ENCODE results near the gene PGM2L1. TPM values are rescaled to one million over a fixed set of nuclear protein-coding genes. Genes with fewer than 3 reads are reported as not detected.

PGM2L1 gene
- total RNA-seq, 4 donors from 2014 or later, result 1.0 to 1.8 (median 1.2) TPM

GRCh38 chr11:74322667-74323066 is 75.6 kb downstream of the PGM2L1 start:
- H3K4me3 ChIP-seq (ENCODE audit: low read depth, poor library complexity, severe bottlenecking), result no peak overlapping the region
- no peak for TF ChIP-seq POLR2A (IDR thresholded peaks at IDR 0.05)
- TF ChIP-seq CTCF (IDR thresholded peaks at IDR 0.05), result no peak
- intact Hi-C loops (cut with DNase I; ENCODE audit: low total_unique reads), result no loop called here
- peak in 1 of 2 donors; percentile 45 for DNase-seq (ENCODE audit: low spot score in 2 of 2)
- WGBS, 2 donors, result 46 to 52% methylated on average over 2 of the region's 2 CpGs

- no peak overlapping the region for H3K4me3 ChIP-seq (ENCODE audit: low read depth, poor library complexity, severe bottlenecking)
- intact Hi-C loops (cut with DNase I; ENCODE audit: low total_unique reads), result no loop called here
- TF ChIP-seq CTCF (IDR thresholded peaks at IDR 0.05), result no peak
- TF ChIP-seq POLR2A (IDR thresholded peaks at IDR 0.05), result no peak
- 26 to 42% methylated on average over 10 of the region's 10 CpGs for WGBS, 2 donors
- peak in 1 of 2 donors; percentile 33 for DNase-seq (ENCODE audit: low spot score in 2 of 2)
These were observed 76.6 kb downstream of the PGM2L1 start for GRCh38 chr11:74321487-74322188.

GRCh38 chr11:74320538-74320937 is 77.7 kb downstream of the PGM2L1 start:
- 26 to 27% methylated on average over 2 of the region's 2 CpGs for WGBS, 2 donors
- intact Hi-C loops (cut with DNase I; ENCODE audit: low total_unique reads), result no loop called here
- TF ChIP-seq CTCF (IDR thresholded peaks at IDR 0.05) (no peak), POLR2A (IDR thresholded peaks at IDR 0.05) (no peak)
- H3K4me3 ChIP-seq (ENCODE audit: low read depth, poor library complexity, severe bottlenecking), result no peak overlapping the region
- DNase-seq (ENCODE audit: low spot score in 2 of 2), result no peak

- DNase-seq (ENCODE audit: low spot score in 2 of 2), result no peak
- H3K4me3 ChIP-seq (ENCODE audit: low read depth, poor library complexity, severe bottlenecking), result no peak overlapping the region
- WGBS, 2 donors, result 60 to 63% methylated on average over 5 of the region's 5 CpGs
- intact Hi-C loops (cut with DNase I; ENCODE audit: low total_unique reads), result no loop called here
- TF ChIP-seq POLR2A (IDR thresholded peaks at IDR 0.05) (no peak), CTCF (IDR thresholded peaks at IDR 0.05) (no peak)
These were observed 79.0 kb downstream of the PGM2L1 start for GRCh38 chr11:74319139-74319816.

GRCh38 chr11:74318241-74318932 is 79.8 kb downstream of the PGM2L1 start:
- no peak for TF ChIP-seq POLR2A (IDR thresholded peaks at IDR 0.05)
- TF ChIP-seq CTCF (IDR thresholded peaks at IDR 0.05), result no peak
- DNase-seq (ENCODE audit: low spot score in 2 of 2), result no peak
- intact Hi-C loops (cut with DNase I; ENCODE audit: low total_unique reads), result no loop called here
- 86 to 91% methylated on average over 1 of the region's 1 CpG for WGBS, 2 donors
- no peak overlapping the region for H3K4me3 ChIP-seq (ENCODE audit: low read depth, poor library complexity, severe bottlenecking)

All from lower leg skin (tissue), 4 donors.